Natural killer cell (primary cell): ENCODE measurements around the gene OTOGL. TPM values are rescaled to one million over a fixed set of nuclear protein-coding genes. Genes with fewer than 3 reads are reported as not detected.

Source experiments
- ATAC-seq, 3 donors: fragments of 150-1000 bp in 2 of 3; fragments of 200-7000 bp in 1 of 3; cut with Tn5 transposase; 1 replicate in 1 of 3; 2 replicates in 2 of 3; pipeline ENCODE4 v1.10.0; 2021; ENCODE audit warnings: mild to moderate bottlenecking in 2 of 3, moderate library complexity in 2 of 3
- DNase-seq, 2 donors: peaks; one replicate each; pipeline versions ENCODE4 v3.0.0 to v3.0.0-alpha.2; 2013 to 2021; ENCODE audit warnings: mixed read lengths in 1 of 2
- H3K27ac ChIP-seq: one replicate; pipeline ENCODE4 v1.5.1; 2013; ENCODE audit warnings: mild to moderate bottlenecking, low read length
- H3K27me3 ChIP-seq: one replicate; pipeline ENCODE4 v1.6.1; 2013; ENCODE audit warnings: low read length; ENCODE audit not compliant: control insufficient read depth, insufficient read depth
- H3K36me3 ChIP-seq: one replicate; pipeline ENCODE4 v1.6.1; 2013; ENCODE audit warnings: low read length; ENCODE audit not compliant: control insufficient read depth, insufficient read depth
- H3K4me1 ChIP-seq: one replicate; pipeline ENCODE4 v1.6.1; 2013; ENCODE audit warnings: low read length; ENCODE audit not compliant: control insufficient read depth, insufficient read depth
- H3K4me3 ChIP-seq: one replicate; pipeline ENCODE4 v1.5.1; 2013; ENCODE audit warnings: low read length
- H3K9me3 ChIP-seq: one replicate; pipeline ENCODE4 v1.6.1; 2013; ENCODE audit warnings: low read length; ENCODE audit not compliant: control insufficient read depth, insufficient read depth
- H3K27ac Mint-ChIP-seq, 2 donors: one replicate each; pipeline ENCODE4 v1.8.0; 2022; ENCODE audit warnings: mild to moderate bottlenecking in 2 of 2, mixed read lengths in 2 of 2, moderate library complexity in 1 of 2
- H3K27me3 Mint-ChIP-seq, 2 donors: one replicate each; pipeline ENCODE4 v1.8.0; 2022; ENCODE audit warnings: low read depth in 2 of 2, mixed read lengths in 2 of 2
- H3K36me3 Mint-ChIP-seq: one replicate; pipeline ENCODE4 v1.8.0; 2022; ENCODE audit warnings: mixed read lengths
- H3K4me1 Mint-ChIP-seq, 2 donors: one replicate each; pipeline ENCODE4 v1.8.0; 2022; ENCODE audit warnings: mixed read lengths in 2 of 2
- H3K4me3 Mint-ChIP-seq: one replicate; pipeline ENCODE4 v1.8.0; 2022; ENCODE audit warnings: mild to moderate bottlenecking, moderate library complexity, mixed read lengths
- H3K9me3 Mint-ChIP-seq, 2 donors: one replicate each; pipeline ENCODE4 v1.8.0; 2022; ENCODE audit warnings: mixed read lengths in 2 of 2
- WGBS: methylation state at CpG from one replicate; pipeline ENCODE4 v1.1.7; 2013; ENCODE audit warnings: missing lambda C conversion rate; ENCODE audit not compliant: insufficient coverage; 5-methylcytosine and 5-hydroxymethylcytosine counted together
- intact Hi-C: fragments of 100-400 bp; cut with micrococcal nuclease; formaldehyde crosslinking; loops from one replicate; pipeline ENCODE4 v1.14.2; 2022
- total RNA-seq, 4 donors: library from RNA; stranded (reverse); fragments of 120-200 nt in 1 of 4; gene quantifications; one replicate each; pipeline versions ENCODE4 v1.2.3 to v1.2.4, GENCODE V29; 2013 to 2022
- TF ChIP-seq, protein P1 (sequence below): fragments of 200-600 bp; IDR thresholded peaks from one replicate; pipeline ENCODE4 v1.8.0; 2022; ENCODE audit warnings: antibody characterized with exemption

The OTOGL gene
- total RNA-seq, 3 donors from 2014 or later (not counting 1 experiment from before 2014, with no cell fraction given) = not detected

GRCh38 chr12:80320121-80320678 is 220.9 kb downstream of the OTOGL start:
- no peaks in the 10 kb centered on the region for H3K4me1 Mint-ChIP-seq
- DNase-seq (no peak), ATAC-seq (no peak)
- TF ChIP-seq, protein P1, sequence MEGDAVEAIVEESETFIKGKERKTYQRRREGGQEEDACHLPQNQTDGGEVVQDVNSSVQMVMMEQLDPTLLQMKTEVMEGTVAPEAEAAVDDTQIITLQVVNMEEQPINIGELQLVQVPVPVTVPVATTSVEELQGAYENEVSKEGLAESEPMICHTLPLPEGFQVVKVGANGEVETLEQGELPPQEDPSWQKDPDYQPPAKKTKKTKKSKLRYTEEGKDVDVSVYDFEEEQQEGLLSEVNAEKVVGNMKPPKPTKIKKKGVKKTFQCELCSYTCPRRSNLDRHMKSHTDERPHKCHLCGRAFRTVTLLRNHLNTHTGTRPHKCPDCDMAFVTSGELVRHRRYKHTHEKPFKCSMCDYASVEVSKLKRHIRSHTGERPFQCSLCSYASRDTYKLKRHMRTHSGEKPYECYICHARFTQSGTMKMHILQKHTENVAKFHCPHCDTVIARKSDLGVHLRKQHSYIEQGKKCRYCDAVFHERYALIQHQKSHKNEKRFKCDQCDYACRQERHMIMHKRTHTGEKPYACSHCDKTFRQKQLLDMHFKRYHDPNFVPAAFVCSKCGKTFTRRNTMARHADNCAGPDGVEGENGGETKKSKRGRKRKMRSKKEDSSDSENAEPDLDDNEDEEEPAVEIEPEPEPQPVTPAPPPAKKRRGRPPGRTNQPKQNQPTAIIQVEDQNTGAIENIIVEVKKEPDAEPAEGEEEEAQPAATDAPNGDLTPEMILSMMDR = no peak
- no peaks in the 10 kb centered on the region for H3K9me3 Mint-ChIP-seq
- Histone ChIP-seq H3K27ac (no peak overlapping the region), H3K4me1 (no peaks in the 10 kb centered on the region), H3K36me3 (no peaks in the 10 kb centered on the region), H3K27me3 (peaks cover 2% of the 10 kb centered on the region), H3K9me3 (no peaks in the 10 kb centered on the region), H3K4me3 (no peak overlapping the region)
- no peak overlapping the region for H3K4me3 Mint-ChIP-seq
- H3K36me3 Mint-ChIP-seq = no peaks in the 10 kb centered on the region
- no peak overlapping the region for H3K27ac Mint-ChIP-seq
- peaks cover 0 to 3% of the 10 kb centered on the region in 2 donors for H3K27me3 Mint-ChIP-seq
- 96% methylated on average over 2 of the region's 2 CpGs for WGBS
- intact Hi-C loops = no loop called here

DNA sequence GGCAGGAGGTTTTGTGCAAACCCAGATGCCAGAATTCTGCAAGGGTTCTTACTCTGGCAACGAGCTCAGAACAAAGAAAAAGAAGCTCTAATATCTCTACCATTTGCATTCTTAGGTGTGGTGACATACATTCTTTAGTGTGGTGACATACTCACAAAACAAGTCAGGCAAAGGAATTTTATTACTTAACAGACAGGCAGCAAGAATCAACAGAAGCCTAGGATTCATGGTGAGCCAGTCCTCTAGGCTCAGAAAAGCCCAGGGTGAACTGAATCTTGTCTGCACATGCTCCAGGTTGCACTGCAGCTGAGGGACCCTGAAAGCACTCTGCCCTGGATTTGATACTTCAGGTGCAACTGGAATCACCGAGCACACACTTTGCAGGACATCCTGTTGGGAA is 222.3 kb downstream of the OTOGL start:
- H3K4me1 ChIP-seq = no peaks in the 10 kb centered on the region
- H3K36me3 ChIP-seq = no peaks in the 10 kb centered on the region
- H3K27me3 Mint-ChIP-seq = peaks cover 0 to 3% of the 10 kb centered on the region in 2 donors
- H3K9me3 ChIP-seq = no peaks in the 10 kb centered on the region
- H3K4me1 Mint-ChIP-seq = no peaks in the 10 kb centered on the region
- no peak overlapping the region for H3K4me3 ChIP-seq
- peaks cover 2% of the 10 kb centered on the region for H3K27me3 ChIP-seq
- DNase-seq = no peak
- H3K4me3 Mint-ChIP-seq = no peak overlapping the region
- no peak overlapping the region for H3K27ac ChIP-seq
- 73% methylated on average over 2 of the region's 2 CpGs for WGBS
- intact Hi-C loops = no loop called here
- no peaks in the 10 kb centered on the region for H3K36me3 Mint-ChIP-seq
- no peak for ATAC-seq
- no peak overlapping the region for H3K27ac Mint-ChIP-seq
- TF ChIP-seq, protein P1 = no peak
- no peaks in the 10 kb centered on the region for H3K9me3 Mint-ChIP-seq

GRCh38 chr12:80325167-80325959 is 226.0 kb downstream of the OTOGL start:
- no peaks in the 10 kb centered on the region for H3K36me3 Mint-ChIP-seq
- no peaks in the 10 kb centered on the region for H3K4me1 Mint-ChIP-seq
- TF ChIP-seq, protein P1 = no peak
- H3K27me3 Mint-ChIP-seq = peaks cover 0 to 5% of the 10 kb centered on the region in 2 donors
- H3K4me3 Mint-ChIP-seq = no peak overlapping the region
- DNase-seq = no peak
- Histone ChIP-seq H3K4me1 (no peaks in the 10 kb centered on the region), H3K4me3 (no peak overlapping the region), H3K27me3 (peaks cover 2% of the 10 kb centered on the region), H3K9me3 (no peaks in the 10 kb centered on the region), H3K36me3 (no peaks in the 10 kb centered on the region), H3K27ac (no peak overlapping the region)
- no peak overlapping the region for H3K27ac Mint-ChIP-seq
- no peak for ATAC-seq
- 78% methylated on average over 3 of the region's 4 CpGs for WGBS
- intact Hi-C loops = no loop called here
- H3K9me3 Mint-ChIP-seq = peaks cover 0 to 2% of the 10 kb centered on the region in 2 donors
